Vagina (tissue), 2 donors: ENCODE data around the gene PNLIPRP2. TPM values are rescaled to one million over a fixed set of nuclear protein-coding genes. Genes with fewer than 3 reads are reported as not detected.

Source experiments
- DNase-seq, 2 donors: peaks; one replicate each; pipeline ENCODE4 v3.0.0-alpha.2; 2017; ENCODE audit errors: extremely low spot score in 2 of 2
- H3K27ac ChIP-seq: fragments of 200-600 bp; sonication (generic); one replicate; pipeline ENCODE4 v1.5.1; 2019
- H3K27me3 ChIP-seq: fragments of 200-600 bp; sonication (generic); one replicate; pipeline ENCODE4 v1.5.1; 2019
- H3K36me3 ChIP-seq, 2 donors: fragments of 200-600 bp; sonication (generic); one replicate each; pipeline ENCODE4 v1.5.1; 2017 to 2019
- H3K4me1 ChIP-seq: fragments of 200-600 bp; sonication (generic); one replicate; pipeline ENCODE4 v1.5.1; 2019
- H3K4me3 ChIP-seq, 2 donors: fragments of 200-600 bp; sonication (generic); 1 replicate in 1 of 2; 2 replicates in 1 of 2; pipeline ENCODE4 v1.5.1; 2016 to 2019
- H3K9me3 ChIP-seq: fragments of 200-600 bp; sonication (generic); one replicate; pipeline ENCODE4 v1.5.1; 2019
- POLR2A ChIP-seq, 2 donors: fragments of 450-650 bp; IDR thresholded peaks; one replicate each; pipeline ENCODE4 v1.6.1; 2017; ENCODE audit warnings: antibody characterized with exemption in 2 of 2, mild to moderate bottlenecking in 2 of 2, moderate library complexity in 2 of 2
- POLR2AphosphoS5 ChIP-seq, 2 donors: sonication (generic); formaldehyde crosslinking; IDR thresholded peaks; one replicate each; pipeline ENCODE4 v1.9.0; 2017; ENCODE audit warnings: antibody characterized with exemption in 2 of 2, mild to moderate bottlenecking in 2 of 2, low read depth in 1 of 2; ENCODE audit not compliant: insufficient read depth in 1 of 2
- intact Hi-C: fragments of 100-400 bp; cut with DNase I; formaldehyde crosslinking; loops from one replicate; pipeline ENCODE4 v1.15.1; 2023
- total RNA-seq: library from RNA; depleted of rRNA; stranded (reverse); fragments of >200 nt; gene quantifications from one replicate; pipeline ENCODE4 v1.2.3, GENCODE V29; 2016
- TF ChIP-seq, protein P1 (sequence below), 3 experiments: fragments of 450-650 bp in 2 of 3; fragments of 200-600 bp in 1 of 3; sonication (generic) in 1 of 3; IDR thresholded peaks; one replicate each; pipeline ENCODE4 v1.5.1; 2017 to 2019; ENCODE audit warnings: antibody characterized with exemption in 3 of 3, mild to moderate bottlenecking in 2 of 3, moderate library complexity in 2 of 3

Gene PNLIPRP2
- total RNA-seq, 1 donor from 2014 or later: not detected

DNA sequence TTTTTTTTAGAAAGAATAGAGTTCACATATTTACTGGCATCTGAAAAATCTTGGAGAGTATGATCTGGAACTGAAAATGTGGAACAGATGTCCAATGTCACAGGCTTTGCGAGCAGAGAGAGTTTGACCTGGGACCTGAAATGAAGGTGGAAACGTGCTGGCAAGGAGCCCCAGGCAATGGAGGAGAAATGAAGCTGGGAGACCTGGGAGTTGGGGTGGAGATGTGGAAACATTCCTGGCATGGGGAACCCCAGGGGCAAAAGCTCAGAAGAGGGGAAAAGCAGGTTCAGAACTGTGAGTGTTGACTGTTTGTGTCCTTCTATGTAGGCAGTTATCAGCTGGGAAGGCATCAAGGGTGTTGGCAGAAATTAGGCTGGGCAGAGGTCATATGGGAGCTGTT is 7.3 kb upstream of the PNLIPRP2 start:
- H3K36me3 ChIP-seq: no peaks in the 10 kb centered on the region
- no peak overlapping the region for H3K27ac ChIP-seq
- no peak for TF ChIP-seq POLR2A (IDR thresholded peaks at IDR 0.05)
- TF ChIP-seq, protein P1, sequence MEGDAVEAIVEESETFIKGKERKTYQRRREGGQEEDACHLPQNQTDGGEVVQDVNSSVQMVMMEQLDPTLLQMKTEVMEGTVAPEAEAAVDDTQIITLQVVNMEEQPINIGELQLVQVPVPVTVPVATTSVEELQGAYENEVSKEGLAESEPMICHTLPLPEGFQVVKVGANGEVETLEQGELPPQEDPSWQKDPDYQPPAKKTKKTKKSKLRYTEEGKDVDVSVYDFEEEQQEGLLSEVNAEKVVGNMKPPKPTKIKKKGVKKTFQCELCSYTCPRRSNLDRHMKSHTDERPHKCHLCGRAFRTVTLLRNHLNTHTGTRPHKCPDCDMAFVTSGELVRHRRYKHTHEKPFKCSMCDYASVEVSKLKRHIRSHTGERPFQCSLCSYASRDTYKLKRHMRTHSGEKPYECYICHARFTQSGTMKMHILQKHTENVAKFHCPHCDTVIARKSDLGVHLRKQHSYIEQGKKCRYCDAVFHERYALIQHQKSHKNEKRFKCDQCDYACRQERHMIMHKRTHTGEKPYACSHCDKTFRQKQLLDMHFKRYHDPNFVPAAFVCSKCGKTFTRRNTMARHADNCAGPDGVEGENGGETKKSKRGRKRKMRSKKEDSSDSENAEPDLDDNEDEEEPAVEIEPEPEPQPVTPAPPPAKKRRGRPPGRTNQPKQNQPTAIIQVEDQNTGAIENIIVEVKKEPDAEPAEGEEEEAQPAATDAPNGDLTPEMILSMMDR (IDR thresholded peaks at IDR 0.05): no peak
- no peak for TF ChIP-seq POLR2AphosphoS5 (IDR thresholded peaks at IDR 0.05; ENCODE audit: insufficient read depth in 1 of 2, low read depth in 1 of 2)
- intact Hi-C loops: no loop called here
- H3K9me3 ChIP-seq: no peaks in the 10 kb centered on the region
- H3K27me3 ChIP-seq: no peaks in the 10 kb centered on the region
- DNase-seq: no peak
- no peak overlapping the region for H3K4me3 ChIP-seq
- no peaks in the 10 kb centered on the region for H3K4me1 ChIP-seq

DNA sequence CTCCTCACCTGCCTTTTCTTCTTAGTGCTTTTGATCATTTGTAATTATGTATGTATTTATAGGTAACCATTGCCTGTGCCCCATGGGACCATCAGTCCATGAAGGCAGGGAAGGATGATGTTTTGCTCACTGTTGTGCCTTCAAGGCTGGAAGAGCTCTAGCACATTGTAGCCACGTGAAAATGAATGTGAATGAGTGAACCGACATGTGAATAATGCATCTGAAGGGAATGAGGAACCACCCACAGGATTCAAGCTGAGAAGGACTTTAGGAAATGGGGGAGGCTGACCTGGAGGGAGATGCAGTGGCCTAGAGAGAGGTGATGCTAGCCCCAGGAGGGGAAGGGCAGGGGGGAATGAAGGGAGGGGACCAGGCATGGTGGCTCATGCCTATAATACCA is 6.0 kb upstream of the PNLIPRP2 start:
- H3K27me3 ChIP-seq: no peaks in the 10 kb centered on the region
- H3K36me3 ChIP-seq: no peaks in the 10 kb centered on the region
- H3K27ac ChIP-seq: no peak overlapping the region
- intact Hi-C loops: no loop called here
- no peaks in the 10 kb centered on the region for H3K4me1 ChIP-seq
- TF ChIP-seq POLR2A (IDR thresholded peaks at IDR 0.05): no peak
- no peak for TF ChIP-seq POLR2AphosphoS5 (IDR thresholded peaks at IDR 0.05; ENCODE audit: insufficient read depth in 1 of 2, low read depth in 1 of 2)
- TF ChIP-seq, protein P1 (IDR thresholded peaks at IDR 0.05): no peak
- H3K9me3 ChIP-seq: no peaks in the 10 kb centered on the region
- no peak for DNase-seq
- H3K4me3 ChIP-seq: no peak overlapping the region

DNA sequence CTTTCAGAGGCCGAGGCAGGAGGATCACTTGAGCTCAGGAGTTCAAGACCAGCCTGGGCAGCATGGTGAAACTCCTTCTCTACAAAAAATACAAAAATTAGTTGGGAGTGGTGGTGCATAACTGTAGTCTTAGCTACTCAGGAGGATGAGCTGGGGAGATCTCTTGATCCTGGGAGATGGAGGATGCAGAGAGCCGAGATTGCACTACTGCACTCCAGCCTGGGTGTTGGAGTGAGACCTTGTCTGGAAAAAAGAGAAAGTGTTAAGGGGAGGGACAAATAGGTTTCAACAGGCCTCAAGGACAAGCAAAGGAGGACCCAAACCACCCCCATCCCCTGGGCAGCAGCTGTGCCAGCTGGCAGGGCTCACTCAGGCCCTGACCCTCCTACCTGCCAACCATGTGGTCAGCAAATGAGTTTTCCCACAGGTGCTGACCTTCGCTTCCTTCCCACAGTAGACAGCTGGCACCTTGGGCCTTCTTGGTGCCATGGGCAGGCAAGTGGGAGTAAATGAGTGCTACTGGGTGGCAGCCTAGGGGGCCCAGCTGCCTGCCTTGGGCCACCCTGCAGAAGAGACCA is 5.5 kb upstream of the PNLIPRP2 start:
- intact Hi-C loops: no loop called here
- H3K36me3 ChIP-seq: no peaks in the 10 kb centered on the region
- H3K4me3 ChIP-seq: no peak overlapping the region
- H3K27me3 ChIP-seq: no peaks in the 10 kb centered on the region
- no peak for DNase-seq
- H3K4me1 ChIP-seq: no peaks in the 10 kb centered on the region
- H3K9me3 ChIP-seq: no peaks in the 10 kb centered on the region
- no peak overlapping the region for H3K27ac ChIP-seq
- no peak for TF ChIP-seq POLR2A (IDR thresholded peaks at IDR 0.05)

DNA sequence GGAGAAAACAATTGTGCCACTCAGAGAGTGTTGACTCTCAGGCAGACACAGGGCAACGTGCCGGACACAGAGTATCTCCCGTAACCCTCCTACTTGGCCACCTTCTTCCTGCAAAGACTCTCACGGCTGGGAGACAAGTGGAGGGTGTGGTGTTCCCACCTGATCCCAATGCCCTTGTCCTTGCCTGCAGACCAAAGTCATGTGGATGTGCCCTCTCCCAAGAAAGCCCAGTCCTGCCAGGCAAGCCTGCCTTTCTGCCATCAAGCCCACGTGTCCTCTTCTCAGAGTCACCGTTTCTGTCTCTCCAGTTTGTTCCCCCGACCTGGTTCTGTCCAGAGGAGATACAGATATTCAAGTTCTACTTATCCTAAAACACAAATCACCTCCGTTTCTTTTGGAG is 723 bp downstream of the PNLIPRP2 start:
- intact Hi-C loops: no loop called here
- TF ChIP-seq POLR2AphosphoS5 (IDR thresholded peaks at IDR 0.05; ENCODE audit: insufficient read depth in 1 of 2, low read depth in 1 of 2) (no peak), POLR2A (IDR thresholded peaks at IDR 0.05) (no peak)
- TF ChIP-seq, protein P1 (IDR thresholded peaks at IDR 0.05): no peak
- Histone ChIP-seq H3K4me3 (no peak overlapping the region), H3K27ac (no peak overlapping the region), H3K27me3 (no peaks in the 10 kb centered on the region), H3K4me1 (no peaks in the 10 kb centered on the region), H3K9me3 (no peaks in the 10 kb centered on the region), H3K36me3 (no peaks in the 10 kb centered on the region)
- peak in 1 of 2 donors; percentile 64 for DNase-seq

DNA sequence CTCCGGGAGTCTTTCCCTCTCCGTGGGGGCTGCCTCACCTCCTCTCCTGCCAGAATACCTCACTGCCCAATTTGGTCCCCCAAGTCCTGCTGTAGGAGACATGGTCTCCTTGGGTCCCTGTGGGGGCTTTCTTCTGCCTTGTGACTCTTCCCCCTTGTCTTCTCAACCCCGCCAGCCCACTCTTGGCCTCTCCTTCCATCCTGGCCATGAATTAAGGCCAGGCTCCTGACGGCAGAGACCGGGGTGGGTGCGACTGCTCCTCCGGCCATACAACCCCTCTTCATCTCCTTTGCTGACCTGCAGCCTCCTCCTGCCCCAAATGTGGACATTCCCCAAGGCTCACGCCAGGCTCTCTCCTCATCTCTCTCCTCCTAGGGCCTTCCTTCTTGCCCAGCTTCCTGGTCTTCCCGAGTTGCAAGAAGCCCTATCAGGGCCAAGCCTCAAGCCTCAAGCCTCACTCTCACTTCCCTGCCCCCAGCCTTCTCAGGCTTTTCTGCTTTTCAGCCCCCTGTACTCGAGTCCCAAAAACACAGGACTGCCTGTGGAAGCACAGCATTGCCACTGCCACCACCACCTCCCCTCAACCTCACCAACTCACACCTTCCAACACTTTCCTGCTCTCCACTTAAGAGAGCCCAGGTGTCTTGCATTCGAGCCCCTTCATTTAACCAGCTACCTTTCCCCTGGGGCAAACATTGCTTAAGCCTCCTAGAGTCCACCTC is 1.3 kb downstream of the PNLIPRP2 start:
- intact Hi-C loops: no loop called here
- Histone ChIP-seq H3K27me3 (no peaks in the 10 kb centered on the region), H3K4me3 (no peak overlapping the region), H3K27ac (no peak overlapping the region), H3K4me1 (no peaks in the 10 kb centered on the region), H3K9me3 (no peaks in the 10 kb centered on the region), H3K36me3 (no peaks in the 10 kb centered on the region)
- TF ChIP-seq POLR2A (IDR thresholded peaks at IDR 0.05) (no peak), POLR2AphosphoS5 (IDR thresholded peaks at IDR 0.05; ENCODE audit: insufficient read depth in 1 of 2, low read depth in 1 of 2) (no peak)
- TF ChIP-seq, protein P1 (IDR thresholded peaks at IDR 0.05): no peak
- peak in 1 of 2 donors; percentile 75 for DNase-seq
